NCI-H128 (cell line): ENCODE measurements around the gene ZNF32.

Experiments used
- DNase-seq: peaks from one replicate; lab custom pipeline; 2025; ENCODE audit not compliant: unreplicated experiment; lab: John Stamatoyannopoulos, UW

The ZNF32 gene

DNA sequence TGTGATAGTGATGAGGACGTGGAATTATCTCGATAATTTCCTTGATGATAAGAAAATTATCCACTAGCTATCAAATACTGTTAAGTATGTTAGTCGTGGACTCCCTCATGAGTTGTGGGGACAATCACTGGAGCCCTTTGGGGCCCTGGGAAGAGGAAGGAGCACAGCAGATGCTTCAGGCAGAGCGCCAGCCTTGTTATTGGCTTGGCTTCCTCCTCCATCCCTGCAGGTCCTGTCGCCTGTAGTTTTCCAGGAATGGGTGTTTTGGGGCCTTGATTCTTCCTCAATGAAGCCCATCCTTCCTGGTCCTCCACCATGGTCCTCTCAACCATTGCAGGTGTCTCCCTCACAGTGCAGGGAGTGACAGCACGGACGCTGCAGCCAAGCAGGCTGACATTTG lies 32.5 kb upstream of the ZNF32 start:
- DNase-seq: no peak

- no peak for DNase-seq
Observed at GRCh38 chr10:43680035-43680434, 31.4 kb upstream of the ZNF32 start.

DNA sequence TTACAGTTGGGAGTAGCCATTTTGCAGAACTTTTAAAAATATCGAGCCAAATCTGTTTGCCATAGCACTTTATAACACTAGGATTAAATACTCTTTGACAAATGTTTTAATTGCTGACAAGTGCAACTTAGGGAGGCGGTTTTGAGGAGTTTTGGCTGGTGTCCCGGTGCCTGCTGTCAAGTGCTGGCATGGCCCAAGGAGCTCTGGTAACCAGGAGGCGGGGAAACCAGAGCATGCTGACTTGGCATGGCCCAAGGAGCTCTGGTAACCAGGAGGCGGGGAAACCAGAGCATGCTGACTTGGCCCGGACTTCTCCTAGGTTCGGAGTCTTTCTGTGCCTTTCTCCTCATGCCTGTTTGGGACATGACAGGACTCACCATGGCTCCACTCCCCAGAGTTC lies 30.8 kb upstream of the ZNF32 start:
- no peak for DNase-seq

- no peak for DNase-seq
Observed at GRCh38 chr10:43678654-43679053, 30.0 kb upstream of the ZNF32 start.

GRCh38 chr10:43676901-43677300 lies 28.2 kb upstream of the ZNF32 start:
- DNase-seq: no peak

DNA sequence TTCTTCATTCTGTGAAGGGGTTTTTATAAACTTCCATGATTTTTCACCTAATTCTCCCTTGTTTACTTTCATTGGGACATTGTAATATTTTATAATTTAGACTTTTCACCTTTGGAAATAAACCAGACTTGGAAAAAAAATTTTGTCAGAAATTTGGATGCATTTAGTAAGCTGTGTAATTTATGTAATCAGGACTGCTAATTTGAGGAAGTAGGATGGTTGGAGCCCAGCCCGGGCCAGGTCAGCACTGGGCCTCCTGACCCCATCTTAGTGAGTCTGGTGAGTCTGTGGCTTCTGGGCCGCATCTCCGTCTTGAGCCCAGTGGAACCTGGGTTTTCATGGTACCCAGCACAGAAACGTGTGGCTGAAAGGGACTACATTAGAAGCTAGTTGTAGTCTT lies 27.6 kb upstream of the ZNF32 start:
- DNase-seq: no peak

DNA sequence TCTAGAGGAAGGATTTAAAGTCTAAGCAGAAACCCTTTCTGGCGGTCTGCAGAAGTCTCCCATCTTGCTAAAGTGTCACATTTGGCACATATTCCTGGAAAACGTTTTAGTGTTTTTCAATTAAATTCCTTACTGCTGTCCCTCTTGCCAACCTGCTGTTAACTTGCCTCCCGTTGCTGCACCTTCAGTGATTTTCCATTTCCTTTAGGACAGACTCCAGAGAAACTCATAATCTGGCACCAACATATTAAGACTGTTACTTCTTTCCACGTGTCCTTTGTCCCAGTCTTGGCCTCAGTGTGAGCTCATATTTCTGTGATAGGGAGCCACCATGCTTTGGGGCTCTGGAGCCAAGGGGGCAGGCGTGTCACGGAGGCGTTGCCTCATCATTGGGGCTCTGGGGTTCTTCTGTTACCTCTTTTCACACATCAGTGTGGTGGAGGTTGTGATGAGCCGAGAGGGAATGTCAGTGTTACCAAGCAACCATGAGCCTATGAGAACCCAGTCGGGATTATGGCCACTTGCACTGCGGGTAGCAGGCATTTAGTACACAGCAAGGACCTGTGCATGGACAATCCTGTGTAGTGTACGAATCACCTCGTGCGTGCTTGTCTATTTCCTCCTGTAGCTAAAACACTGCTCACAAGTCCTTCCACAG lies 26.0 kb upstream of the ZNF32 start:
- no peak for DNase-seq

GRCh38 chr10:43673471-43673870 lies 24.8 kb upstream of the ZNF32 start:
- DNase-seq: no peak

DNA sequence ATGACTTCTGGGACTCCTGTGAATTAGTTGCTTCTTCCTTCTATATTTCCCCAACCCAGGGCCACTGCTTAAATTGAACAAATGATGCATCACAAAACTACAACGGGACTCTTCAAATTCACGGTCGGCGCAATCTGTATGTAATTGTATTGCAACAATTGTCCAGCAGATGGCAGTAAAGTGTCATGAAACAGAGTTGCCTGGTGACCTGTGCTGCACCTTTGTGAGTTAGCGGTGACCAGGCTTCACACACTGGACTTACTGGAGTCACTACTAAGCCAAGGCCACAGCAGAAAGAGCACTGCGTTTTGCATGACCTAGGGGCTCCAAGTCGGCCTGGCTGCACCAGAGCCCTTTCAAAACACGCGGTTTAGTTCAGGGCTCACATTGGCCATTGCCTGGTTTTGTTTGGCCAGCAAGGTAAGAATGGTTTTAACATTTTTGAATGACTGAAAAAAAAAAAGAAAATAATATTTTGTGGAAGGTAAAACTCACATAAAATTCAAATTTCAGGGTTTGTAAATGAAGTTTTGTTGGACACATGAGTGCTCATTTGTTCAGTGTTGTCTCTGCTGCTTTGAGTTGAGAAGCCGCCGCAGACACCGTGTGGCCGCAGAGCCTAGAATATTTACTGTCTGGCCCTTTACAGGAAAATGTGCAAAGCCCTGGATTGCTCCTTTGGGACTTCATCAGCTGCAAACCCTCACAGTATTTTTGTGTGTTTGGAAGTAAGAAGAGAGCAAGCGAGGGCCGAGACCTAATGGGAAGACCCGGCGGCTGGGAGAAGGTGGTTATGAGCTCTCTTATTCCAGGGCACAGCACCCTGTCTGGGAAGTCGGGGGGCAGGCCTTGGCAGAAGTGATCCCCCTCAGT lies 23.2 kb upstream of the ZNF32 start:
- DNase-seq: peak; percentile 3

- no peak for DNase-seq
Observed at GRCh38 chr10:43669386-43669785, 20.7 kb upstream of the ZNF32 start.

- DNase-seq: no peak
Observed at GRCh38 chr10:43667761-43668386, 19.2 kb upstream of the ZNF32 start.

- DNase-seq: no peak
Observed at GRCh38 chr10:43667317-43667731, 18.6 kb upstream of the ZNF32 start.

DNA sequence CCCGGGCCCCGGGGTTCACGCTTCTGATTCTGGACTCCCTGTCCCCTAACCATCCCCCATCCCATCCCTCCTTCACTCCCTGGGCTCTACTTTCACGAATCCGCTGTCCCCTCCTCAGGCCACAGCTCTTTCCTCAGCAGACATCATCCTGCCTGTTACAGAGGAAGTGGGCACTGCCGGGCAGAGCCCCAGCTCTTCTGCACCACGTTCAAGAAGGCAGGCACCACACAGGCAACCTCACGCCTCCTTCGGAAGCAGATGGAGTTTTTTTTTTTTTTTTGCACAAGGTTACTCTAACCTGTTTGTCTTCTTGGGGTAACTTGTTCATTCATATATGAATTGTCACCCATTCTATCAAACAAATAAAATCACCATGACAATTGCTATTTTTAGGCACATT lies 17.9 kb upstream of the ZNF32 start:
- no peak for DNase-seq

GRCh38 chr10:43665054-43665453 lies 16.4 kb upstream of the ZNF32 start:
- no peak for DNase-seq

GRCh38 chr10:43658227-43658626 lies 9.5 kb upstream of the ZNF32 start:
- DNase-seq: no peak

DNA sequence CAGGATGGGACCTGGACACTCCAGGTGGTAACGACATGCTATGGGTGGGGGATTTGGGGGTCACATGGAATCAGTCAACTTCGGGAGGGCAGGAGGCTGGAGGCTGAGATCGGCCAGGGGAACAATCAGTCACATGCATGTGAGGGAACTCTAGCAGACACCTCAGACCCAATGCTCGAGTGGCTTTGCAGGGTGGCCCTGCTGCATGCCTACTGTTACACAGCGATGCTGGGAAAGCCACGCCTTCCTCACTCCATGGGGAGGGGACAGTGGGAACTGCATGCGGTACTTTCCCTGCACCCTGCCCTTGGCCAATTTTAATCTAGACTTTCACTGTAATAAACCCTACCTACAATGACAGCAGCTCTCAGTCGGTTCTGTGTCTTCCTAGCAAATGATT lies 6.6 kb upstream of the ZNF32 start:
- DNase-seq: no peak

GRCh38 chr10:43653746-43654145 lies 5.1 kb upstream of the ZNF32 start:
- no peak for DNase-seq

DNA sequence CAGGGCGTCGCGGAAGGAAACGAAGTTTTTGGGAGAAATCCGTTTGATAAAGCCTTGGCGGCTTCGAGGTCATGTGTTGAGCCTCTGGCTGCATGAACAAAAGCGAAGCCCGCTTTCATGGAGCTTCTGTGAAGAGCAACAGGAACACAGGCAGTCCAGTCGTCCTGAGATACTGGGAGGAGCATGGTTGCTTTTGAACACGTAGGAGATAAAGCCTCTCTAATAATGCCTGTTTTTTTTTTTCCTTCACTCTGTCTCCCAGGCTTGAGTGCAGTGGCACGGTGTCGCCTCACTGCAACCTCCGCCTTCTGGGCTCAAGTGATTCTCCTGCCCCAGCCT lies 473 bp upstream of the ZNF32 start:
- no peak for DNase-seq

DNA sequence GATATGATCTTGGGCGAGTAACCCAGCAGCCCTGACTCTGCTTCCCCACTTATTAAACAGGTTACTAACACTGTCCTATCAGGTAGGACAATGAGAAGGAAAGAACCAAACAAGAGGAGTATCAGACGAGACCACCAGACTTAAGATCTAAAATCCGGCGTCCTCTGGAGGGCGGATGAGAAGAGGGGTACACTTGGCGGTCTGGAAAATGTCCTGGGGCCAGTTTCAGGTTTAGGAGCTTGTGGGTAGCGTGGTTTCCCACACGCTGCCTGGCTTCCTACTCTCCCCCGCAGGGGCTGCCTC lies 635 bp downstream of the ZNF32 start:
- DNase-seq: no peak

- DNase-seq: no peak
Observed at GRCh38 chr10:43647576-43647975, 1.1 kb downstream of the ZNF32 start.

GRCh38 chr10:43645866-43646265 lies 2.8 kb downstream of the ZNF32 start:
- DNase-seq: no peak

DNA sequence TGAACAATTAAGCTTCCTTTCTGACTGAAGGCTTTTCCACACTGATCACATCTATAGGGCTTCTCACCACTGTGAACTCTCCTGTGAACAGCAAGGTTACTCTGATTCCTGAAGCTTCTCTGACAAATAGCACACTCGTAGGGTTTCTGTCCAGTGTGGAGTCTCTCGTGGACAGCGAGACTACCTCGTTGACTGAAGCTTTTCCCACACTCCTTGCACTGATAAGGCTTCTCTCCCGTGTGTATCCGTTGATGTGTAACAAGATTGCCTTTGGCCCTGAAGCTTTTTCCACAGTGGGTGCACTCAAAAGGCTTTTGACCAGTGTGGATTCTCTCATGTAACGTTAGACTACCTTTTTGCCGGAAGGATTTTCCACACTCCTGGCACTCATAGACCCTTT lies 4.4 kb downstream of the ZNF32 start:
- DNase-seq: no peak
